Liver (tissue), 9 donors: Measurements from ENCODE around the gene CCER1. TPM values are rescaled to one million over a fixed set of nuclear protein-coding genes. Genes with fewer than 3 reads are reported as not detected.

Experiments used
- DNase-seq: peaks from one replicate; pipeline ENCODE4 v3.0.0-alpha.2; 2017; ENCODE audit warnings: low spot score
- H3K27ac ChIP-seq, 2 donors: one replicate each; pipeline ENCODE4 v1.7.0; 2013; ENCODE audit warnings: inconsistent platforms in 2 of 2, low read length in 2 of 2, control low read depth in 1 of 2, low read depth in 1 of 2, mild to moderate bottlenecking in 1 of 2
- H3K27me3 ChIP-seq, 4 donors: one replicate each; pipeline versions ENCODE4 v1.6.1 to v1.7.0; 2013; ENCODE audit warnings: low read length in 3 of 4, inconsistent platforms in 1 of 4, mild to moderate bottlenecking in 1 of 4, moderate library complexity in 1 of 4; ENCODE audit not compliant: control insufficient read depth in 4 of 4, insufficient read depth in 4 of 4
- H3K36me3 ChIP-seq, 4 donors: one replicate each; pipeline versions ENCODE4 v1.6.1 to v1.7.0; 2013; ENCODE audit warnings: low read length in 3 of 4, mild to moderate bottlenecking in 3 of 4, low read depth in 1 of 4, moderate library complexity in 1 of 4; ENCODE audit not compliant: control insufficient read depth in 4 of 4, insufficient read depth in 3 of 4
- H3K4me1 ChIP-seq, 4 donors: one replicate each; pipeline versions ENCODE4 v1.6.1 to v1.7.0; 2013; ENCODE audit warnings: low read length in 3 of 4, mild to moderate bottlenecking in 3 of 4, moderate library complexity in 1 of 4; ENCODE audit not compliant: control insufficient read depth in 4 of 4, insufficient read depth in 4 of 4
- H3K4me3 ChIP-seq, 3 donors: one replicate each; pipeline versions ENCODE4 v1.6.1 to v1.7.0; 2013; ENCODE audit warnings: low read length in 3 of 3, control low read depth in 1 of 3, low read depth in 1 of 3, mild to moderate bottlenecking in 1 of 3
- H3K9ac ChIP-seq, 2 donors: one replicate each; pipeline ENCODE4 v1.7.0; 2013; ENCODE audit warnings: low read length in 2 of 2, mild to moderate bottlenecking in 2 of 2, moderate library complexity in 2 of 2, control low read depth in 1 of 2, low read depth in 1 of 2
- H3K9me3 ChIP-seq, 4 donors: one replicate each; pipeline versions ENCODE4 v1.6.1 to v1.7.0; 2013; ENCODE audit warnings: low read length in 3 of 4; ENCODE audit not compliant: control insufficient read depth in 4 of 4
- ATF3 ChIP-seq: IDR thresholded peaks from 2 replicates; pipeline ENCODE4 v1.6.1; 2016; ENCODE audit warnings: antibody characterized with exemption
- GABPA ChIP-seq, 2 donors: IDR thresholded peaks in 1 of 2; conservative IDR thresholded peaks in 1 of 2; 2 replicates each; pipeline ENCODE4 v1.6.1; 2016; ENCODE audit warnings: antibody characterized with exemption in 2 of 2, mild to moderate bottlenecking in 1 of 2, moderate library complexity in 1 of 2
- HNF4A ChIP-seq, 2 donors: conservative IDR thresholded peaks; 2 replicates each; pipeline ENCODE4 v1.6.1; 2016; ENCODE audit warnings: antibody characterized with exemption in 2 of 2, mild to moderate bottlenecking in 2 of 2
- JUND ChIP-seq, 2 donors: IDR thresholded peaks; 2 replicates each; pipeline ENCODE4 v1.6.1; 2016; ENCODE audit warnings: antibody characterized with exemption in 2 of 2
- REST ChIP-seq: IDR thresholded peaks from 2 replicates; pipeline ENCODE4 v1.6.1; 2016; ENCODE audit warnings: antibody characterized with exemption, mild to moderate bottlenecking
- SP1 ChIP-seq: IDR thresholded peaks from 2 replicates; pipeline ENCODE4 v1.6.1; 2018; ENCODE audit warnings: antibody characterized with exemption, mild to moderate bottlenecking
- YY1 ChIP-seq: IDR thresholded peaks from 2 replicates; pipeline ENCODE4 v1.6.1; 2016; ENCODE audit warnings: antibody characterized with exemption, mild to moderate bottlenecking
- ZBTB33 ChIP-seq: IDR thresholded peaks from 2 replicates; pipeline ENCODE4 v1.6.1; 2016; ENCODE audit warnings: antibody characterized with exemption
- WGBS: extraction: QIAGEN DNeasy Blood & Tissue Kit; methylation state at CpG from one replicate; pipeline ENCODE4 v1.1.7; 2013; 5-methylcytosine and 5-hydroxymethylcytosine counted together
- polyA plus RNA-seq, 2 donors: library from polyadenylated mRNA; stranded (reverse) in 1 of 2; unstranded in 1 of 2; fragments of 200-250 nt in 1 of 2; fragments of >200 nt in 1 of 2; fragmentation: Nextera tagmentation in 1 of 2; extraction: Ambion mirVana in 1 of 2; gene quantifications; one replicate each; pipeline versions ENCODE4 v1.2.1 to v1.2.3, GENCODE V29; 2013 to 2015
- total RNA-seq, 2 donors: library from RNA; depleted of rRNA; stranded (reverse); fragments of >200 nt; gene quantifications; one replicate each; pipeline ENCODE4 v1.2.3, GENCODE V29; 2014
- donor health status: healthy.
- donor health status: healthy.
- donor health status: healthy.
- donor health status: healthy.
- donor health status: healthy.

The CCER1 gene
- total and polyA plus RNA-seq, 4 donors = not detected

- no peak for TF ChIP-seq ATF3
- TF ChIP-seq REST = no peak
Measured at GRCh38 chr12:90925562-90925961, 29.4 kb downstream of the CCER1 start (continued).

GRCh38 chr12:90924406-90924805 is 30.6 kb downstream of the CCER1 start:
- TF ChIP-seq SP1 = no peak
- no peak for TF ChIP-seq GABPA (IDR thresholded peaks at IDR 0.05 in 1 of 2, conservative IDR thresholded peaks at IDR 0.05 in 1 of 2)
- no peak for TF ChIP-seq YY1
- TF ChIP-seq ZBTB33 = no peak
- H3K27ac ChIP-seq = no peak overlapping the region
- WGBS = 59% methylated on average over 1 of the region's 1 CpG
- H3K4me1 ChIP-seq = peaks cover 0 to 29% (median 6%) of the 10 kb centered on the region in 4 donors
- H3K9me3 ChIP-seq = no peaks in the 10 kb centered on the region
- DNase-seq = no peak
- no peaks in the 10 kb centered on the region for H3K27me3 ChIP-seq
- H3K4me3 ChIP-seq = no peak overlapping the region
- no peak overlapping the region for H3K9ac ChIP-seq
- no peaks in the 10 kb centered on the region for H3K36me3 ChIP-seq

GRCh38 chr12:90922145-90922627 is 32.8 kb downstream of the CCER1 start:
- DNase-seq = no peak
- TF ChIP-seq HNF4A (conservative IDR thresholded peaks at IDR 0.05) = peak; percentile 55 to 63
- TF ChIP-seq REST = no peak
- peak in 1 of 2 donors; percentile 40 for TF ChIP-seq JUND (IDR thresholded peaks at IDR 0.05)
- Histone ChIP-seq H3K4me3 (no peak overlapping the region), H3K4me1 (peaks cover 0 to 29% (median 6%) of the 10 kb centered on the region in 4 donors), H3K9ac (no peak overlapping the region), H3K27ac (no peak overlapping the region), H3K9me3 (no peaks in the 10 kb centered on the region), H3K27me3 (no peaks in the 10 kb centered on the region), H3K36me3 (no peaks in the 10 kb centered on the region)
